IPS-NIHi7 (cell line): ENCODE results near the gene COL1A1.

ENCODE experiments used
- DNase-seq: peaks from one replicate; pipeline ENCODE4 v3.0.0; 2012; ENCODE audit warnings: mixed read lengths; ENCODE audit errors: extremely low spot score

Gene COL1A1

GRCh38 chr17:50172936-50173334, 28.5 kb downstream of the COL1A1 start:
- DNase-seq, result no peak

- no peak for DNase-seq
Observed at GRCh38 chr17:50172130-50172529, 29.3 kb downstream of the COL1A1 start.

- DNase-seq, result no peak
Observed at GRCh38 chr17:50171371-50172071, 29.9 kb downstream of the COL1A1 start.

- no peak for DNase-seq
Observed at GRCh38 chr17:50170662-50171370, 30.6 kb downstream of the COL1A1 start.

- no peak for DNase-seq
Observed at GRCh38 chr17:50169881-50170459, 31.5 kb downstream of the COL1A1 start.

- peak; percentile 77 for DNase-seq
Observed at GRCh38 chr17:50169121-50169764, 32.2 kb downstream of the COL1A1 start.

- no peak for DNase-seq
Observed at GRCh38 chr17:50168319-50168718, 33.1 kb downstream of the COL1A1 start.

GRCh38 chr17:50167371-50167770, 34.1 kb downstream of the COL1A1 start:
- DNase-seq, result no peak

GRCh38 chr17:50166518-50167181, 34.8 kb downstream of the COL1A1 start:
- no peak for DNase-seq

GRCh38 chr17:50165867-50166517, 35.4 kb downstream of the COL1A1 start, which contains the start of gene SGCA:
TSS of gene SGCA (plus strand) at chr17:50166005. CDS start at chr17:50166041, 36 bp downstream.
- no peak for DNase-seq

- DNase-seq, result no peak
Observed at GRCh38 chr17:50165466-50165865, 36.0 kb downstream of the COL1A1 start.

- no peak for DNase-seq
Observed at GRCh38 chr17:50165066-50165465, 36.4 kb downstream of the COL1A1 start.

- DNase-seq, result no peak
Observed at GRCh38 chr17:50164697-50164988, 36.8 kb downstream of the COL1A1 start.

- DNase-seq, result no peak
Observed at GRCh38 chr17:50163843-50164696, 37.4 kb downstream of the COL1A1 start.

GRCh38 chr17:50162466-50163254, 38.8 kb downstream of the COL1A1 start:
- no peak for DNase-seq

GRCh38 chr17:50161911-50162288, 39.5 kb downstream of the COL1A1 start:
- no peak for DNase-seq

GRCh38 chr17:50161023-50161910, 40.2 kb downstream of the COL1A1 start:
- peak; percentile 99 for DNase-seq

GRCh38 chr17:50157891-50158290, 43.5 kb downstream of the COL1A1 start:
- no peak for DNase-seq
